Measurements from ENCODE around the gene C18orf63.

Gene C18orf63

DNA sequence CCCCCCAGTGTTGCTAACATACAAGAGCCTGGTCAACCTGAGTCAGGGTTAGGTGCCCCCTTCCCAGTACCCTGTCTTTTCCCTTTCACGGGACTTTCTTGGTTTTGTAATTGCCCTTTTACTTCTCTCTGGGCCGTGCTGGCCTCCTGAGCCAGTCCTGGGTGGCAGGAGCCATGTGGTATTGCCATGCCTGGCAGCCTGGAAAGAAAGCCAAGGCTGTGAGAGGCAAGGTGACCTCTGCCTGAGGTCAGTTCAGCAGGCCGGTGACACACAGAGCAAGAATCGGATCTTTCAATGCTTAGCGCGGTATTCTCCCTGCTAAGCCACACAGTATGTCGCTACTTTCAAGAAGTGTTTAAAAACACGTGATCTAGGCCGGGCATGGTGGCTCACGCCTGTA, 52.3 kb downstream of the C18orf63 start:
- no peak overlapping the region for H3K4me3 ChIP-seq (ENCODE audit: low read length)
- H3K4me1 ChIP-seq (ENCODE audit: control insufficient read depth, low read depth, low read length) = no peaks in the 10 kb centered on the region
- H3K9ac ChIP-seq (ENCODE audit: low read length) = no peak overlapping the region
- H3K36me3 ChIP-seq (ENCODE audit: control insufficient read depth, low read depth, low read length) = no peaks in the 10 kb centered on the region
- no peaks in the 10 kb centered on the region for H3K27me3 ChIP-seq (ENCODE audit: control insufficient read depth, insufficient read depth, low read length)
- no peaks in the 10 kb centered on the region for H3K9me3 ChIP-seq (ENCODE audit: control insufficient read depth, low read depth, low read length)
- no peak overlapping the region for H3K27ac ChIP-seq (ENCODE audit: low read length)

- Histone ChIP-seq H3K9me3 (ENCODE audit: control insufficient read depth, low read depth, low read length) (no peaks in the 10 kb centered on the region), H3K4me3 (ENCODE audit: low read length) (no peak overlapping the region), H3K9ac (ENCODE audit: low read length) (no peak overlapping the region), H3K27me3 (ENCODE audit: control insufficient read depth, insufficient read depth, low read length) (no peaks in the 10 kb centered on the region), H3K4me1 (ENCODE audit: control insufficient read depth, low read depth, low read length) (no peaks in the 10 kb centered on the region), H3K27ac (ENCODE audit: low read length) (no peak overlapping the region), H3K36me3 (ENCODE audit: control insufficient read depth, low read depth, low read length) (no peaks in the 10 kb centered on the region)
Measured at GRCh38 chr18:74368901-74369705, 53.5 kb downstream of the C18orf63 start.

DNA sequence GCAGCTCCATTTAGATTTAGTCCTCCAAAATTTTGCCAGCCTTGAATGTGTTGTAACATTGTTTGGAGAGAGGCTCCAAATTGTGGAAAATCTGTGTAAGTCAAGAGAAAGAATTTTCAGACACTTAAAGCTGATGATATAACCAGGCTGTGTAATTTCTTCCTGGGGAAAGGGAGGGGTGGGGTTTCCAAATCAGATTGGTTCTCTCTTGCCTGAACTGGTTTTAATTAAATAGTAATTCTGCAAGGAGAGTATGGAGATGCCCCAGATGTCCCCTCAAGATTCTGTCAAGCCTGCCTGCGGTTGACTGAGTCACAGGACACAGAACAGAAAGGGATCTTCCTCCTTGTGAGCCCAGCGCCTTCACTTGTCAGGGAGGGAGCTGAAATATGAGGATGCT, 54.5 kb downstream of the C18orf63 start:
- H3K27me3 ChIP-seq (ENCODE audit: control insufficient read depth, insufficient read depth, low read length) = no peaks in the 10 kb centered on the region
- H3K4me1 ChIP-seq (ENCODE audit: control insufficient read depth, low read depth, low read length) = no peaks in the 10 kb centered on the region
- H3K9ac ChIP-seq (ENCODE audit: low read length) = no peak overlapping the region
- H3K4me3 ChIP-seq (ENCODE audit: low read length) = no peak overlapping the region
- H3K27ac ChIP-seq (ENCODE audit: low read length) = no peak overlapping the region
- H3K36me3 ChIP-seq (ENCODE audit: control insufficient read depth, low read depth, low read length) = no peaks in the 10 kb centered on the region
- no peaks in the 10 kb centered on the region for H3K9me3 ChIP-seq (ENCODE audit: control insufficient read depth, low read depth, low read length)

DNA sequence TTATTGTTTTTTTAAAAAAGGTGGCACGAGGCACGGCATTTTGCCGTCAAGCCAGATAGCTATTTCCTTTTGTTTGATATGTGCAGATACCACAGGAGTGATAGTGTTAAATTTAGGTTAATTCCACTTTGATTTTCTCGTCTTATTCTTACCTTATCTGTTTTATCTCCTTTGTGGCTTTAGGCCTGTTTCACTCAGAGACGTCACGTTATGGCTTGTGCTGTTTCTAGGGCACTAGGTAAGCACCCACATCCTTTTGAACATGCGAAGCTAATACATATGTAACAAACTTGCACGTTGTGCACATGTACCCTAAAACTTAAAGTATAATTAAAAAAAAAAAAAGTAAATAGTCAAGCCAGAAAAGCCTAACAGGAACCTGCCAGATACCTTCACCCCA, 57.8 kb downstream of the C18orf63 start:
- Histone ChIP-seq H3K4me1 (ENCODE audit: control insufficient read depth, low read depth, low read length) (no peaks in the 10 kb centered on the region), H3K4me3 (ENCODE audit: low read length) (no peak overlapping the region), H3K9ac (ENCODE audit: low read length) (no peak overlapping the region), H3K27ac (ENCODE audit: low read length) (no peak overlapping the region), H3K27me3 (ENCODE audit: control insufficient read depth, insufficient read depth, low read length) (no peaks in the 10 kb centered on the region), H3K9me3 (ENCODE audit: control insufficient read depth, low read depth, low read length) (no peaks in the 10 kb centered on the region), H3K36me3 (ENCODE audit: control insufficient read depth, low read depth, low read length) (no peaks in the 10 kb centered on the region)

- Histone ChIP-seq H3K9ac (ENCODE audit: low read length) (no peak overlapping the region), H3K27me3 (ENCODE audit: control insufficient read depth, insufficient read depth, low read length) (no peaks in the 10 kb centered on the region), H3K27ac (ENCODE audit: low read length) (no peak overlapping the region), H3K36me3 (ENCODE audit: control insufficient read depth, low read depth, low read length) (no peaks in the 10 kb centered on the region), H3K4me1 (ENCODE audit: control insufficient read depth, low read depth, low read length) (no peaks in the 10 kb centered on the region), H3K9me3 (ENCODE audit: control insufficient read depth, low read depth, low read length) (peaks cover 3% of the 10 kb centered on the region), H3K4me3 (ENCODE audit: low read length) (no peak overlapping the region)
Measured at GRCh38 chr18:74375999-74376398, 60.4 kb downstream of the C18orf63 start.

- Histone ChIP-seq H3K9ac (ENCODE audit: low read length) (no peak overlapping the region), H3K27me3 (ENCODE audit: control insufficient read depth, insufficient read depth, low read length) (no peaks in the 10 kb centered on the region), H3K27ac (ENCODE audit: low read length) (no peak overlapping the region), H3K4me3 (ENCODE audit: low read length) (no peak overlapping the region), H3K36me3 (ENCODE audit: control insufficient read depth, low read depth, low read length) (no peaks in the 10 kb centered on the region), H3K4me1 (ENCODE audit: control insufficient read depth, low read depth, low read length) (no peaks in the 10 kb centered on the region), H3K9me3 (ENCODE audit: control insufficient read depth, low read depth, low read length) (peaks cover 3% of the 10 kb centered on the region)
Measured at GRCh38 chr18:74376523-74376922, 60.9 kb downstream of the C18orf63 start.

- Histone ChIP-seq H3K9ac (ENCODE audit: low read length) (no peak overlapping the region), H3K27me3 (ENCODE audit: control insufficient read depth, insufficient read depth, low read length) (no peaks in the 10 kb centered on the region), H3K4me3 (ENCODE audit: low read length) (no peak overlapping the region), H3K9me3 (ENCODE audit: control insufficient read depth, low read depth, low read length) (peaks cover 3% of the 10 kb centered on the region), H3K27ac (ENCODE audit: low read length) (no peak overlapping the region), H3K4me1 (ENCODE audit: control insufficient read depth, low read depth, low read length) (no peaks in the 10 kb centered on the region), H3K36me3 (ENCODE audit: control insufficient read depth, low read depth, low read length) (no peaks in the 10 kb centered on the region)
Measured at GRCh38 chr18:74377776-74378175, 62.1 kb downstream of the C18orf63 start.

GRCh38 chr18:74378179-74378682, 62.6 kb downstream of the C18orf63 start:
- Histone ChIP-seq H3K9me3 (ENCODE audit: control insufficient read depth, low read depth, low read length) (peaks cover 3% of the 10 kb centered on the region), H3K9ac (ENCODE audit: low read length) (no peak overlapping the region), H3K36me3 (ENCODE audit: control insufficient read depth, low read depth, low read length) (no peaks in the 10 kb centered on the region), H3K4me1 (ENCODE audit: control insufficient read depth, low read depth, low read length) (no peaks in the 10 kb centered on the region), H3K27ac (ENCODE audit: low read length) (no peak overlapping the region), H3K27me3 (ENCODE audit: control insufficient read depth, insufficient read depth, low read length) (no peaks in the 10 kb centered on the region), H3K4me3 (ENCODE audit: low read length) (no peak overlapping the region)

DNA sequence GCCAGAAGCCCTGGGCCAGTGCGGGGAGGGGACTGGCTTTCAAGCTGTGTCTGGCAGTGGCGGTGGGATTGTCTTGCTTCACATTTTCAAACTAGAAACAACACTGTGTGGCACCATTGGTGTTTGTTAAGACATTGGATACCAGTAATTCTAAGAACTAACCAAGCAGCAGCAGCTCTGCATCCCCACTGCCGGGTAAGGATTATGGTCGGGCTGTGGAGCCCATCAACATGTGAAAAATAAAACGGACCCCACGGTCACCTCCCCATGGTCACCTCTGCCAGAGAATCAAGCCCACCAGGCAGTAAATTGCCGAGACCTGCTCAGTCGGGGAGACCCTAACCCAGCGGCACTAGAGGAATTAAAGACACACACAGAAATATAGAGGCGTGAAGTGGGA, 65.3 kb downstream of the C18orf63 start:
- no peak overlapping the region for H3K27ac ChIP-seq (ENCODE audit: low read length)

GRCh38 chr18:74381621-74382295, 66.1 kb downstream of the C18orf63 start:
- Histone ChIP-seq H3K36me3 (ENCODE audit: control insufficient read depth, low read depth, low read length) (no peaks in the 10 kb centered on the region), H3K4me3 (ENCODE audit: low read length) (no peak overlapping the region), H3K4me1 (ENCODE audit: control insufficient read depth, low read depth, low read length) (peaks cover 6% of the 10 kb centered on the region), H3K9me3 (ENCODE audit: control insufficient read depth, low read depth, low read length) (peaks cover 3% of the 10 kb centered on the region), H3K27me3 (ENCODE audit: control insufficient read depth, insufficient read depth, low read length) (no peaks in the 10 kb centered on the region), H3K27ac (ENCODE audit: low read length) (no peak overlapping the region), H3K9ac (ENCODE audit: low read length) (no peak overlapping the region)

More for the DNA sequence above, 65.3 kb downstream of the C18orf63 start:
- Histone ChIP-seq H3K36me3 (ENCODE audit: control insufficient read depth, low read depth, low read length) (no peaks in the 10 kb centered on the region), H3K4me3 (ENCODE audit: low read length) (no peak overlapping the region), H3K27me3 (ENCODE audit: control insufficient read depth, insufficient read depth, low read length) (no peaks in the 10 kb centered on the region), H3K9ac (ENCODE audit: low read length) (no peak overlapping the region), H3K9me3 (ENCODE audit: control insufficient read depth, low read depth, low read length) (peaks cover 3% of the 10 kb centered on the region), H3K4me1 (ENCODE audit: control insufficient read depth, low read depth, low read length) (peaks cover 6% of the 10 kb centered on the region)

DNA sequence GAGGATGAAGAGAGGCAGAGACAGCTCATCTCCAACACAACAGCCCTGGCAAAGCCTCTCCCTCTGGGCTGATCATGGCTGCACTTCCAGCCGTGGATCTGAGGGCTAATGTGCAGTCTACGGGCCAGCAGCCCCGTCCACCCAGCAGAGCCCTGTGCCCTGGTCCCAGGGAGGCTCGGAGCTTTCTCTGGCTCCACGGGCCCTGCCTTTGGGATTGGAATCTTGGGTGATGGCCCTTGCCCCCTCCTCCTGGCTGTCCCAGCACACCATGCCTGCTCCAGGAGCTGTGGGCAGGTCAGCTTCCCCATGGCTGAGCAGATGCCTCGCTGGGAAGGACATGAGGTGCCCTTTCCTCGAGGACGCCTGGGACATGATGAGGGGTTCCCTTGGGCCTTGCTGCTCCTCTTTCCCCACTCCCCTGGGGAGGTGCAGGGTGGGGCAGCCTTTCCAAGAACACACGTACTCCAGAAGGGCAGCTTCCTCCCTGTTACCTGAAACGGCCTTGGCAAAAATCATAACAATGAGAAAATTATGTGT, 66.9 kb downstream of the C18orf63 start:
- Histone ChIP-seq H3K4me3 (ENCODE audit: low read length) (no peak overlapping the region), H3K36me3 (ENCODE audit: control insufficient read depth, low read depth, low read length) (no peaks in the 10 kb centered on the region), H3K9me3 (ENCODE audit: control insufficient read depth, low read depth, low read length) (peaks cover 3% of the 10 kb centered on the region), H3K27me3 (ENCODE audit: control insufficient read depth, insufficient read depth, low read length) (no peaks in the 10 kb centered on the region), H3K4me1 (ENCODE audit: control insufficient read depth, low read depth, low read length) (peaks cover 6% of the 10 kb centered on the region), H3K9ac (ENCODE audit: low read length) (no peak overlapping the region), H3K27ac (ENCODE audit: low read length) (no peak overlapping the region)

Measured in iPS-18a (cell line).